ENCODE measurements around the gene SMIM36.

DNA sequence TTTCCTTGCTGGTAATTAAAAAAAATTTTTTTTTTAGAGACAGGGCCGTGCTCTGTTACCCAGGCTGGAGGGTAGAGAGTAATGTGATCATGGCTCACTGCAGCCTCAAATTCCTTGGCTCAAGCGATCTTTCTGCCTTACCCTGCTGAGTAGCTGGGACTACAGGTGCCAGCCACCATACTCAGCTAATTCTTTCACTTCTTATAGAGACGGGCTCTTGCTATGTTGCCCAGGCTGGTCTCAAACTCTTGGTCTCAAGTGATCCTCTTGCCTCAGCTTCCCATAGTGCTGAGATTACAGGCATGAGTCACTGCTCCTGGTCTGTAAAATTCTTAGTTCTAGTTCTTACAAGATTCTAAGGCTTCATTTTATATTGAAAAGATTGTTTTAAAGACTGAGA, 11.1 kb downstream of the SMIM36 start:
- TF ChIP-seq, protein P1, sequence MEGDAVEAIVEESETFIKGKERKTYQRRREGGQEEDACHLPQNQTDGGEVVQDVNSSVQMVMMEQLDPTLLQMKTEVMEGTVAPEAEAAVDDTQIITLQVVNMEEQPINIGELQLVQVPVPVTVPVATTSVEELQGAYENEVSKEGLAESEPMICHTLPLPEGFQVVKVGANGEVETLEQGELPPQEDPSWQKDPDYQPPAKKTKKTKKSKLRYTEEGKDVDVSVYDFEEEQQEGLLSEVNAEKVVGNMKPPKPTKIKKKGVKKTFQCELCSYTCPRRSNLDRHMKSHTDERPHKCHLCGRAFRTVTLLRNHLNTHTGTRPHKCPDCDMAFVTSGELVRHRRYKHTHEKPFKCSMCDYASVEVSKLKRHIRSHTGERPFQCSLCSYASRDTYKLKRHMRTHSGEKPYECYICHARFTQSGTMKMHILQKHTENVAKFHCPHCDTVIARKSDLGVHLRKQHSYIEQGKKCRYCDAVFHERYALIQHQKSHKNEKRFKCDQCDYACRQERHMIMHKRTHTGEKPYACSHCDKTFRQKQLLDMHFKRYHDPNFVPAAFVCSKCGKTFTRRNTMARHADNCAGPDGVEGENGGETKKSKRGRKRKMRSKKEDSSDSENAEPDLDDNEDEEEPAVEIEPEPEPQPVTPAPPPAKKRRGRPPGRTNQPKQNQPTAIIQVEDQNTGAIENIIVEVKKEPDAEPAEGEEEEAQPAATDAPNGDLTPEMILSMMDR (IDR thresholded peaks at IDR 0.05), result no peak
- no peak for TF ChIP-seq POLR2AphosphoS5 (IDR thresholded peaks at IDR 0.05)
